Neural cell (in vitro differentiated cells): ENCODE data around the gene EPPIN.

Experiments
- EZH2 ChIP-seq: fragments of 200-600, 300-800 bp; shearing (Covaris generic), sonication (generic); IDR thresholded peaks from 2 replicates; pipeline ENCODE4 v1.6.1; 2014; ENCODE audit warnings: antibody characterized with exemption, low read length, borderline replicate concordance, mild to moderate bottlenecking; ENCODE audit not compliant: insufficient read depth, poor library complexity, severe bottlenecking
- POLR2AphosphoS5 ChIP-seq: IDR thresholded peaks from 2 replicates; pipeline ENCODE4 v1.6.1; 2012
- RAD21 ChIP-seq: fragments of 450-650 bp; conservative IDR thresholded peaks from 2 replicates; pipeline ENCODE4 v1.6.1; 2014; ENCODE audit warnings: antibody characterized with exemption, mild to moderate bottlenecking, moderate library complexity
- TF ChIP-seq, protein P1 (sequence below): fragments of 450-650 bp; IDR thresholded peaks from 2 replicates; pipeline ENCODE4 v1.5.1; 2014; ENCODE audit warnings: antibody characterized with exemption, mild to moderate bottlenecking, moderate library complexity; ENCODE audit not compliant: poor library complexity, severe bottlenecking
- TF ChIP-seq, protein P2 (sequence below): IDR thresholded peaks from 2 replicates; pipeline ENCODE4 v1.6.1; 2012; ENCODE audit warnings: borderline replicate concordance

DNA sequence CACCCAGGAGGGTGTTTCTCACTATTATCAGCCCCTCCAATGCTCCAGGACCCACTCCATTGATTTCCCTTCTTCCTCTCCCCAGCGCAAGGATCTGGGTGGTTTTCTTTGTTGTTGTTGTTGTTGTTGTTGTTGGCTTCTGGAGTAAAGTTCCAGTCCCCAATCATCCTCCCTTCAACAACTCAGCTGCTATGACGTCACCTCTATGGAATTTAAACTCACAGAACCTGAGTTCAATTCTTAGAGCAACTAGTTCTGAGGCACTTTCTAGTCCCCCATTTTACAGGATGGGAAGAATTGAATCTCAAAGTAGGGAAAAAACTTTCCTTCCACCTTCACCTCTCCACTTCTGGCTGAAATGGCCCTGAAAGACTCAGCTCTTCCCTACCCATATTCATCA lies 41.6 kb upstream of the EPPIN start:
- TF ChIP-seq, protein P1, sequence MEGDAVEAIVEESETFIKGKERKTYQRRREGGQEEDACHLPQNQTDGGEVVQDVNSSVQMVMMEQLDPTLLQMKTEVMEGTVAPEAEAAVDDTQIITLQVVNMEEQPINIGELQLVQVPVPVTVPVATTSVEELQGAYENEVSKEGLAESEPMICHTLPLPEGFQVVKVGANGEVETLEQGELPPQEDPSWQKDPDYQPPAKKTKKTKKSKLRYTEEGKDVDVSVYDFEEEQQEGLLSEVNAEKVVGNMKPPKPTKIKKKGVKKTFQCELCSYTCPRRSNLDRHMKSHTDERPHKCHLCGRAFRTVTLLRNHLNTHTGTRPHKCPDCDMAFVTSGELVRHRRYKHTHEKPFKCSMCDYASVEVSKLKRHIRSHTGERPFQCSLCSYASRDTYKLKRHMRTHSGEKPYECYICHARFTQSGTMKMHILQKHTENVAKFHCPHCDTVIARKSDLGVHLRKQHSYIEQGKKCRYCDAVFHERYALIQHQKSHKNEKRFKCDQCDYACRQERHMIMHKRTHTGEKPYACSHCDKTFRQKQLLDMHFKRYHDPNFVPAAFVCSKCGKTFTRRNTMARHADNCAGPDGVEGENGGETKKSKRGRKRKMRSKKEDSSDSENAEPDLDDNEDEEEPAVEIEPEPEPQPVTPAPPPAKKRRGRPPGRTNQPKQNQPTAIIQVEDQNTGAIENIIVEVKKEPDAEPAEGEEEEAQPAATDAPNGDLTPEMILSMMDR = no peak
- TF ChIP-seq RAD21 = no peak
- TF ChIP-seq, protein P2, sequence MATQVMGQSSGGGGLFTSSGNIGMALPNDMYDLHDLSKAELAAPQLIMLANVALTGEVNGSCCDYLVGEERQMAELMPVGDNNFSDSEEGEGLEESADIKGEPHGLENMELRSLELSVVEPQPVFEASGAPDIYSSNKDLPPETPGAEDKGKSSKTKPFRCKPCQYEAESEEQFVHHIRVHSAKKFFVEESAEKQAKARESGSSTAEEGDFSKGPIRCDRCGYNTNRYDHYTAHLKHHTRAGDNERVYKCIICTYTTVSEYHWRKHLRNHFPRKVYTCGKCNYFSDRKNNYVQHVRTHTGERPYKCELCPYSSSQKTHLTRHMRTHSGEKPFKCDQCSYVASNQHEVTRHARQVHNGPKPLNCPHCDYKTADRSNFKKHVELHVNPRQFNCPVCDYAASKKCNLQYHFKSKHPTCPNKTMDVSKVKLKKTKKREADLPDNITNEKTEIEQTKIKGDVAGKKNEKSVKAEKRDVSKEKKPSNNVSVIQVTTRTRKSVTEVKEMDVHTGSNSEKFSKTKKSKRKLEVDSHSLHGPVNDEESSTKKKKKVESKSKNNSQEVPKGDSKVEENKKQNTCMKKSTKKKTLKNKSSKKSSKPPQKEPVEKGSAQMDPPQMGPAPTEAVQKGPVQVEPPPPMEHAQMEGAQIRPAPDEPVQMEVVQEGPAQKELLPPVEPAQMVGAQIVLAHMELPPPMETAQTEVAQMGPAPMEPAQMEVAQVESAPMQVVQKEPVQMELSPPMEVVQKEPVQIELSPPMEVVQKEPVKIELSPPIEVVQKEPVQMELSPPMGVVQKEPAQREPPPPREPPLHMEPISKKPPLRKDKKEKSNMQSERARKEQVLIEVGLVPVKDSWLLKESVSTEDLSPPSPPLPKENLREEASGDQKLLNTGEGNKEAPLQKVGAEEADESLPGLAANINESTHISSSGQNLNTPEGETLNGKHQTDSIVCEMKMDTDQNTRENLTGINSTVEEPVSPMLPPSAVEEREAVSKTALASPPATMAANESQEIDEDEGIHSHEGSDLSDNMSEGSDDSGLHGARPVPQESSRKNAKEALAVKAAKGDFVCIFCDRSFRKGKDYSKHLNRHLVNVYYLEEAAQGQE = no peak
- TF ChIP-seq EZH2 = no peak
- no peak for TF ChIP-seq POLR2AphosphoS5
